Activated T-cell treated with anti-CD3 and anti-CD28 coated beads, Interleukin-2, amount 50 U/mL, for 24 hours (primary cell): ENCODE data around the gene CHST11.

Experiments
- DNase-seq: peaks from one replicate; pipeline ENCODE4 v3.0.0-alpha.2; 2020
- H3K27ac Mint-ChIP-seq: 2 replicates; pipeline ENCODE4 v1.8.0; 2020; ENCODE audit warnings: mild to moderate bottlenecking, mixed read lengths
- H3K27me3 Mint-ChIP-seq: 2 replicates; pipeline ENCODE4 v1.8.0; 2020; ENCODE audit warnings: mixed read lengths
- H3K36me3 Mint-ChIP-seq: 2 replicates; pipeline ENCODE4 v1.8.0; 2020; ENCODE audit warnings: low read depth, mixed read lengths
- H3K4me1 Mint-ChIP-seq: 2 replicates; pipeline ENCODE4 v1.8.0; 2020; ENCODE audit warnings: low read depth, mixed read lengths
- H3K4me3 Mint-ChIP-seq: 2 replicates; pipeline ENCODE4 v1.8.0; 2020; ENCODE audit warnings: mild to moderate bottlenecking, moderate library complexity, mixed read lengths
- H3K9me3 Mint-ChIP-seq: 2 replicates; pipeline ENCODE4 v1.8.0; 2020; ENCODE audit warnings: mixed read lengths

Gene CHST11

DNA sequence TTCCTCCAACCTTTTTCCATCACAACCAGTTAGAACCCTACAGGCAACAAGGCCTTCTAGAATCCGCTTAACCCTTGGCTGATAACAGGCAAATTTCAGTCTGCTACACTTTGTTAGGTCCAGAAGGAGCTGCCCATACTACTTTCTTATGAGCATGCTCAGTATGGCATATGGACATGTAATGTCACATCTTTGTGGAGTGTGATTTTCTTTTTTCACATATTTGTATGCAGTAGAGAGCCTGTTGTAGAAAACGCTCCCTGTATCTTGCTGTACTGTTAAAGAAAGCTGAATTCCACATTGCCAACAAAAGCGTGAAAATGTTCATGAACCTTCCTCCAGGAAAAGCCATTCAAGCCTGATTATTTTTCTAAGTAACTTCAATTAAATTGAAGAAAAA, 304.9 kb downstream of the CHST11 start:
- peaks cover 31% of the 10 kb centered on the region for H3K4me1 Mint-ChIP-seq
- DNase-seq = no peak
- no peak overlapping the region for H3K27ac Mint-ChIP-seq
- H3K9me3 Mint-ChIP-seq = no peaks in the 10 kb centered on the region
- no peaks in the 10 kb centered on the region for H3K27me3 Mint-ChIP-seq
- peaks cover 23% of the 10 kb centered on the region for H3K36me3 Mint-ChIP-seq
- no peak overlapping the region for H3K4me3 Mint-ChIP-seq

DNA sequence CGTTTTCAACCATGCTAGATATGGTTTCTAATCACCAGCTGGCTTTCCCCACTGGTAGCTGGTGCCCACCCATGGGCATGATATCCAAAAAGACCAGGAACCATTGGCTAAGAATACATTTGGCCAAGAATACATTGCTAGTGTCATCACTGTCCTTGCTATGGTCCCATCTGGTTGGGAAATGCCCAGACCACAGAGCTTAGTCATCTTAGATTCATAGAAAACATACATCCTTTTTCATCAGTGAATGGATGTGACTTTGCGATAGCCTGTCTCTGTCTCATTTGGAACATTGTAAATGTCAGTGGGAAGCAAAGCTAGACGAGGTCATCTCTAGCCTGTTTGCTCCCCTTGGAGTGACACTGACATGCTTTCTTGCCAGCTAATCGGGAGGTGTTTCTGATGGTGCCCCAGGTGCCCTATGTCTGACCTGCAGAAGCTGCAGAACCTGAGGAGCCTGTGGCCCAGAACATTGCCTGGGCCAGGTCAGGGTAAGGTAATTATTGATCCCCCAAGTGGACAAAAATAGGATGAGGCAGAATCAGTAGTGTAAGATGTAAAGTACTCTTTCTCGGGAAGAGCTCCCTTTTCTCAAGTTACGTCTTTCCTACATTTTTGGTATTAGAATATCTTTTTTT, 306.5 kb downstream of the CHST11 start:
- Mint-ChIP-seq H3K4me1 (peaks cover 31% of the 10 kb centered on the region), H3K4me3 (no peak overlapping the region)

DNA sequence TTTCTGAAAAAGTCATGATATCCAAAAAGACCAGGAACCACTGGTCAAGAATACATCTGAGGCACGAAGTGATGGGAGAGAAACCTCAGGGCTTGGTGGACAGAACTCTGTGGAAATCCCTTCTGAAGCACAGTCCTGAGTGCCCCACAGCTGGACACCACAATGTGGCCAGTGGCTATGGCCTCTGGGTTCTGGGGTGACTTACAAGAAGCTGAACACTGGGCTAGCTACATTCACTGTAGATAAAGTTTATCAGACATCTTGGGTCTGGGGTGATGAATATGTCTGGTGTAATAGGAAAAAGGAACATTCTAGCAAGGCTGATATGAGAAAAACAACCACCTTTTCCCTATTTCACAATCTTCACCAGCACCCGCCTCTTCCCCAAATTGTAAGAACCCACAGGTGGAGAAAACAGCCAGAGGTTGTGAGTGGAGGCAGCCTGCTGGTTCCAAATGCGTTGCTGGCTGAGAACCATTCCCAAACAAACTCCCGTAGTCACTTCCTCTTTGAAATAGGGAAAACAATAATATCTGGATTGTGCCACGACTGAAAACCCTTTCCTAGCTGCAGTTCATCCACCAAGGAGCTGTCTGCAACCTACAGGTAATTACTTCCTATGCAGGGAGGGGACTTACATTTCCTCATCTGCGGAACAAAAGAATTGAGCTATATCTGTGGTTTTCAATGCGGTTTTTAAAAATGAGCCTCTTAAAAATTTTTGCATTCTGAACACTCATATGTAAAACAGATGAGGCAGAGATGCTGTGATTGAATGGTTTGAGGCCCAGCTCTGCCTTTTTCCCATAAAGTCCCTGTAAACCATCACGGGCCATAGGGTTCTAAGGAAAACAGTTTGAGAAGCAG, 307.7 kb downstream of the CHST11 start:
- Mint-ChIP-seq H3K36me3 (no peaks in the 10 kb centered on the region), H3K4me1 (peaks cover 31% of the 10 kb centered on the region), H3K27ac (peak overlapping the region; percentile 26), H3K27me3 (no peaks in the 10 kb centered on the region), H3K4me3 (no peak overlapping the region), H3K9me3 (no peaks in the 10 kb centered on the region)
- DNase-seq = no peak

More for the DNA sequence above, 306.5 kb downstream of the CHST11 start:
- H3K36me3 Mint-ChIP-seq = peaks cover 8% of the 10 kb centered on the region
- H3K27ac Mint-ChIP-seq = peak overlapping the region; percentile 63
- H3K9me3 Mint-ChIP-seq = no peaks in the 10 kb centered on the region
- H3K27me3 Mint-ChIP-seq = no peaks in the 10 kb centered on the region
- DNase-seq = no peak

DNA sequence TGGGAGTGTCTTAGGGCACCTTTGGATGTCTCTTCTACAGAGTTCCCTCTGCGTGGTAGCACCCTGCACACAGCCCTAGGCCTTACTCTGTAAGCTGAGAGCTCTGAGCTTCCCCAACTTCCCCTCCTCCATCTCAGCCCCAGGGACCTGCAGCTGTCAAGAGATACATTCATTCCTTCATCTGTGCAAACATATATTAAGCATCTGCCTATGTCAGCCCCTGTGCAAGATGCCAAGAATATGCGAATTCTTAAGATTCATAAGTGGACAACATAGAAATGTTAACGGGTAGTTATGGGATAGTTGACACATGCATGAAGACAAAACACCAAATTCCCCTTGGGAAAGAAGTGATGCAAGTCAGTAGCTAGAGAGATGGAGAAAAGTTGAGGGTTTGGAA, 310.5 kb downstream of the CHST11 start:
- no peak overlapping the region for H3K27ac Mint-ChIP-seq
- H3K36me3 Mint-ChIP-seq = no peaks in the 10 kb centered on the region
- H3K27me3 Mint-ChIP-seq = no peaks in the 10 kb centered on the region
- H3K9me3 Mint-ChIP-seq = no peaks in the 10 kb centered on the region
- H3K4me3 Mint-ChIP-seq = no peak overlapping the region
- H3K4me1 Mint-ChIP-seq = peaks cover 27% of the 10 kb centered on the region
- no peak for DNase-seq

DNA sequence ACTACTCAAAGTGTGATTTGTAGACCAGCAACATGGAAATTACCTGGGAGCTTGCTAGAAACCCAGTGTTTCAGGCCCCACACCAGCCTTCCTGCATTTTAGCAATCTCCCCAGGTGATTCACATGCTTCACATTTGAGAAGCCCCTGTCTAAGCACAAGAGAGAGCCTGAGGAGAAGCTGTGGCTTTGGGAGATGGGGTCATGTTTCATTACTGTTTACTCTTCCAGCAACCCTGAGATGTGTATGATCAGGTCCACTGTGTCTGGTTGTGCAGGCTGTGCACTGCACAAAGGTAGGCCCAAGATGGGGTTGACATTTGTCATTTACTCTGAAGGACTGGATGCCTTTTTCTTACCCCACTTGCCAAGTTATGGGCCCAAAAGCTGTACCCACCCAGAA, 311.3 kb downstream of the CHST11 start:
- H3K27ac Mint-ChIP-seq = no peak overlapping the region
- peaks cover 24% of the 10 kb centered on the region for H3K4me1 Mint-ChIP-seq
- H3K9me3 Mint-ChIP-seq = peaks cover 4% of the 10 kb centered on the region
- DNase-seq = no peak
- H3K4me3 Mint-ChIP-seq = no peak overlapping the region
- no peaks in the 10 kb centered on the region for H3K27me3 Mint-ChIP-seq
- no peaks in the 10 kb centered on the region for H3K36me3 Mint-ChIP-seq

DNA sequence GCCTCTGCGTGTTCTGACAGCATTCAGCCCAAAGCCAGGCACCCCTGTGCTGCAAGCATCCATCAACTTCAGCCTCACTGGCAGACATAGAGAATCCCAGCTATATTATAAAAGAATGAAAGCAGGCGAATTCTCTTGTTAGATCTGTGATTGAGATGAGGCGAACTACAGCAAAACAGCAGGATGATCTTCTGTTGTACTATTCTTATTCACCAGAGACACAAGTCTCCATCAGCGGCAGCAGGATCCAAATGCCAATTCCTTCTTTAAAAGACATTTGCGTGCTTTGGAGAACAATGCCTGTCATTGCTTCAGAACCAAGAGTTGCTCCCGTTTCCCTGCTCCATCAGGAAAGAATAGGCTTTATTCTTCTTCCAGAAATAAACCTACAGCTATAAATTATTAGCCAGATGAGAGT, 312.4 kb downstream of the CHST11 start:
- Mint-ChIP-seq H3K36me3 (no peaks in the 10 kb centered on the region), H3K27me3 (no peaks in the 10 kb centered on the region), H3K4me1 (peaks cover 15% of the 10 kb centered on the region), H3K9me3 (peaks cover 15% of the 10 kb centered on the region), H3K4me3 (no peak overlapping the region), H3K27ac (no peak overlapping the region)
- DNase-seq = no peak

DNA sequence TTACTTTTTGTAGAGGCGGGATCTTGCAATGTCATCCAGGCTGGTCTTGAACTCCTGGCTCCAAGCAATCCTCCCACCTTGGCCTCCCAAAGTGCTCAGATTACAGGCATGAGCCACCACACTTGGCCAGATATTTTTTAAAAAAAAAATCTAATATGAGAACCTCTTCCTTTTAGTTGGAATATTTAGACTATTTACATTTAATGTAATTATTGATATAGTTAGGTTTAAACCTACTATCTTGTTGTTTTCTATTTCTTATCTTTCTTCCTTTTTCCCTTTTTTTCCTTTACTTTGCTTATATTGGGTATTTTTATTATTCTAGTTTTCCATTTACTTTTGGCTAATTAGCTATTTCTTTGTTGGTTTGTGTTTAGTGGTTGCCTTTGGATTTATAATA, 315.6 kb downstream of the CHST11 start:
- no peak overlapping the region for H3K4me3 Mint-ChIP-seq
- H3K36me3 Mint-ChIP-seq = no peaks in the 10 kb centered on the region
- no peak overlapping the region for H3K27ac Mint-ChIP-seq
- no peak for DNase-seq
- no peaks in the 10 kb centered on the region for H3K27me3 Mint-ChIP-seq
- no peaks in the 10 kb centered on the region for H3K4me1 Mint-ChIP-seq
- H3K9me3 Mint-ChIP-seq = peaks cover 16% of the 10 kb centered on the region

DNA sequence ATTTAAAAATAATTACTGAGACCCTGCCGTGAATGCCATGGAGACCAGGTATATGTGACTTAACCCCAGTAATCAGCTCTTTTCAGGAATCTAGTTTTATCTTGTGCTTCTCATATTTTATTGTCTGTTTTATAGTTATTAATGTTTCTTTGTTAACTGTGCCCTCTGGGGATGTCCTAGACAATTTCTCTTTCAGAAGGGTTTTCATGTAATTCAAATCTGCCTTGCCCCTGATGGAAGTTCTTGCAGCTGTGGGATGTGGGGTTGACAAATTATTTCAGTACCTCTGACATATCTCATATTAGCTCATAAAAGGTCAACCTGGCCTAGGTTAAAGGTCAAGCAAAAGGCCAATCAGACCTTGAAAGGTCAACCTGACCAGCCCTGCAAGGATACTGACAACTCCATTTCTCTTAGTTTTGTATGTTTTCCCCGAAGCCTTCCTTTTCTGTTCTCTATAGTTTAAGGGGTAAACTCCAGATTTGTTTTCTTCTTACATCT, 319.0 kb downstream of the CHST11 start:
- no peak for DNase-seq
- H3K4me3 Mint-ChIP-seq = no peak overlapping the region
- H3K36me3 Mint-ChIP-seq = no peaks in the 10 kb centered on the region
- H3K4me1 Mint-ChIP-seq = no peaks in the 10 kb centered on the region
- H3K27ac Mint-ChIP-seq = no peak overlapping the region
- peaks cover 20% of the 10 kb centered on the region for H3K9me3 Mint-ChIP-seq
- H3K27me3 Mint-ChIP-seq = no peaks in the 10 kb centered on the region

DNA sequence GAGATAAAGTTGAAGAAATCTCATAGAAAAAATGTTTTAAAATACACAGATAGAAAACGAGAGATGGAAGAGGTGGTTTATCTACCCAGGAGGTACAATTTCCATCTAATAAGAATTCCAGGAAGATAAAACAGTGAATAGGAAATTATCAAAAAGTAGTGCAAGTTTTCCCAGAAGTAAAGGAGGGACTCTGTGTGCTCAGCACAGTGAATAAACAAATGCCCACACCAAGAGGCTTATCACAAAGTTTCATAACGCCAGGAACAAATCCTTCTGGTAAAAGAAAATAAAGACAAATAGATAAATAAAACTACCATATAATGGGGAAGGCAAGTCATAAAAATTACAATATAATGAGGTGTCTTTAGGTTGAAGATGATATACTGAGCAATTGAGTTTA, 322.4 kb downstream of the CHST11 start:
- DNase-seq = no peak
- Mint-ChIP-seq H3K4me3 (no peak overlapping the region), H3K27ac (no peak overlapping the region), H3K27me3 (no peaks in the 10 kb centered on the region), H3K4me1 (no peaks in the 10 kb centered on the region), H3K36me3 (no peaks in the 10 kb centered on the region), H3K9me3 (peaks cover 10% of the 10 kb centered on the region)

DNA sequence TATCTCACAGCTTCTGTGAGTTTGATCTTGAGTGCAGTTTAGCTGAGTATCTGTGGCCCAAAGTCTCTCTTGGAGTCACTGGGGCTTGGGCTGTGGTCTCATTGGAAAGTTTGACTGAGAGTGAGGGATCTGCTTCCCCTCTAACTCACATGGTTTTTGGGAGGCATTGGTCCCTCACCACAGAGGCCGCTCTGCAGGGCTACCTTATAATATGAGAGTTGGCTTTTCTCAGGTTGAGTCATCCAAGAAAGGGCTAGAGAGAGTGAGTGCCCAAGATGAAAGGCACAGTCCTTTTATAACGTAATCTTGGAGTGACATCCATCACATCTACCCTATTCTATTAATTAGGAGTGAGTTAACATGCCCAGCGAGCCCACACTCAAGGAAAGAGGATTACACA, 325.5 kb downstream of the CHST11 start:
- Mint-ChIP-seq H3K4me1 (no peaks in the 10 kb centered on the region), H3K36me3 (no peaks in the 10 kb centered on the region), H3K27ac (no peak overlapping the region)

DNA sequence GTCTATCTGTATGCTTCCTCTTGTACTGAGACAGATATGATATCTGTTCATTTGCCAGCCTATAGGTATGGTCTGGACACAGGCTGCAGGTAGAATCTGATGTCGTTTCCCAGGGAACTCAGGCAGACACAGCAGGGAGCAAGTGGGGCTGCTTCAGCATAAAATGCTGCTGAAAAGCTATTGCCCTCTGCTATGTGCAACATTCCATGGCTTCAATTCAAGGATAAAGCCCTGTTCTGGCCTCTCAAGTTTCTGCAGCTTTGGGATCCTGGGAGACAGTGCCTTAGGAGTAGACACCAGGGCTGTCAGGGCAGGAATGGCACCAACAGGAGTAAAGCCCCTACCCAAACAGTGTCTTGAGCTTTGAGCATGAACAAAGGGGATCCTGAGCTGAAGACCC, 327.8 kb downstream of the CHST11 start:
- no peaks in the 10 kb centered on the region for H3K4me1 Mint-ChIP-seq
- no peaks in the 10 kb centered on the region for H3K27me3 Mint-ChIP-seq
- H3K36me3 Mint-ChIP-seq = no peaks in the 10 kb centered on the region
- no peak overlapping the region for H3K4me3 Mint-ChIP-seq
- peaks cover 9% of the 10 kb centered on the region for H3K9me3 Mint-ChIP-seq
- no peak for DNase-seq
- no peak overlapping the region for H3K27ac Mint-ChIP-seq

More for the DNA sequence above, 325.5 kb downstream of the CHST11 start:
- Mint-ChIP-seq H3K27me3 (no peaks in the 10 kb centered on the region), H3K4me3 (no peak overlapping the region), H3K9me3 (peaks cover 9% of the 10 kb centered on the region)
- DNase-seq = no peak

DNA sequence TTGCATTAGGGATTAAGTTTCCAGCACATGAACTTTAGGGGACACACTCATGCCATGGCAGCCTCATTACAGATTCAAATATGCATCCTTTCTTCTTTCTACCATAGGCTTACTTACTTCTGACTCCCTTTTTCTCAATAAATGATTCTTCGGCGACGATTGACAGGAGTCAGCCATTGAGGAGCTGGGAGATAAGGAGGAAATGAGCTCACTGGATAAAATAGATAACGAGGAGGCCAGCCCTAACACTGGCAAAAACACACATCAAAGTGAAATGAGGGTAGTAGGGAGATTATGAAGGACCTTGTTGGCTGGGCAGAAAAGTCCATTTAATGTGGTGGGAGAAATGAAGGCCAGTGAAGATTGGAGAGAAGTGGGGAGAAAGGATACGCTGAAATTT, 329.1 kb downstream of the CHST11 start:
- no peak overlapping the region for H3K27ac Mint-ChIP-seq
- H3K36me3 Mint-ChIP-seq = no peaks in the 10 kb centered on the region
- no peak for DNase-seq
- peaks cover 5% of the 10 kb centered on the region for H3K9me3 Mint-ChIP-seq
- no peaks in the 10 kb centered on the region for H3K27me3 Mint-ChIP-seq
- H3K4me3 Mint-ChIP-seq = no peak overlapping the region
- H3K4me1 Mint-ChIP-seq = peaks cover 1% of the 10 kb centered on the region

DNA sequence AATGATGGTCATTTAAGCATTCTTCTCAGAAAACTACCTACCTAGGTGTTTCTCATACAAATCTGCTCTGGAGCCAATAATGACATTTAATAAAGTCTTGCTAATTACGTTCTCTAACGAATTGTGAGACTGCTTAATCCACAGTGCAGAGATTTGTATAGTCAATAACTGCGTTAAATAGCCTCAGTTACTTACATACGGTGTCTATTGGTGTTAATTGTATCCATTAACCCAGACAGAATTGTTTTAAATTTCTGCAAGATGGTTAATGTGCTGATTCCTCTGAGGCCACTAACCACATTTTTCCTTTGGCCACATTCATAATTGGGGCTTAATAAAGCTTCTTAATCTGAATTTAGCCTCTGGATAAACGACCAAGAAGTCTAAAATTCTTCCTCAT, 329.6 kb downstream of the CHST11 start:
- DNase-seq = no peak
- no peaks in the 10 kb centered on the region for H3K36me3 Mint-ChIP-seq
- peaks cover 1% of the 10 kb centered on the region for H3K4me1 Mint-ChIP-seq
- H3K27ac Mint-ChIP-seq = no peak overlapping the region
- no peaks in the 10 kb centered on the region for H3K27me3 Mint-ChIP-seq
- H3K9me3 Mint-ChIP-seq = peaks cover under 1% of the 10 kb centered on the region
- no peak overlapping the region for H3K4me3 Mint-ChIP-seq

DNA sequence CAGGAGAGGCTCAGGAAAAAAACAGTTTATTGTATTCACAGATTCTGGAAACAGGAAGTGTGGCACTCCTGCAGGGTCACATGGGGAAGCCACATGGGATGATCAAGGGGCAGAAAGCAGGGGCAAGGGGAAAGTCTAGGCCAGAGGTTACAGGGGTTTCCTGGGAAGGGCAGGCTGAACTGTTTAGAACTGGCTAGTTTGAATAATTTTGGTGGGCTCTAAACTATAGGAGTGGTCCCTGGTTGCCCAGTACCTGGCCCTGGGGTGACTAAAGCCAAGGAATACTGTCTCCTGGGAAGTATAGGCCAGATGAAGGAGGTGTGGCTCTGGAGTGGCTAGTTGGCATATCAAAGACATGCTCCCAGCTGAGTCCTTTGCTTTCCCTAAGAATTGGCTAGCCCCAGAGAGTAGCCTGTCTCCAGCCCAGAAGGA, 332.1 kb downstream of the CHST11 start:
- Mint-ChIP-seq H3K9me3 (no peaks in the 10 kb centered on the region), H3K27ac (no peak overlapping the region), H3K4me3 (no peak overlapping the region), H3K4me1 (peaks cover 1% of the 10 kb centered on the region), H3K36me3 (no peaks in the 10 kb centered on the region), H3K27me3 (no peaks in the 10 kb centered on the region)
- DNase-seq = no peak
